ENCODE measurements around the gene ABRACL.
"Not testable (repeated sequence)": the region's sequence is repeated elsewhere in the genome, so short reads cannot be mapped to it uniquely, and the experiment has no call there.

DNA sequence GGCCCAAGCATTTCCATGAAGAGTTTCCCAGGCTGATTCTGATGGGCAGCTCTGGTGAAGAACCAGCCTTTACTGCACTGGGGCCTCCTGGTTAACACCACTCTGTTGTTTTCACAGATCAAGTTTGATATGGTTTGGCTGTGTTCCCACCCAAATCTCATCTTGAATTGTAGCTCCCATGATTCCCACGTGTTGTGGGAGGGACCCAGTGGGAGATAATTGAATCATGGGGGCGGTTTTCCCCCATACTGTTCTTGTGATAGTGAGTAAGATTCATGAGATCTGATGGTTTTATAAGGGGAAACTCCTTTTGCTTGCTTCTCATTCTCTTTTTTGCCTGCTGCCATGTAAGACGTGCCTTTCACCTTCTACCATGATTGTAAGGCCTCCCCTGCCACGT lies 20.4 kb downstream of the ABRACL start:
- TF ChIP-seq, protein P1, sequence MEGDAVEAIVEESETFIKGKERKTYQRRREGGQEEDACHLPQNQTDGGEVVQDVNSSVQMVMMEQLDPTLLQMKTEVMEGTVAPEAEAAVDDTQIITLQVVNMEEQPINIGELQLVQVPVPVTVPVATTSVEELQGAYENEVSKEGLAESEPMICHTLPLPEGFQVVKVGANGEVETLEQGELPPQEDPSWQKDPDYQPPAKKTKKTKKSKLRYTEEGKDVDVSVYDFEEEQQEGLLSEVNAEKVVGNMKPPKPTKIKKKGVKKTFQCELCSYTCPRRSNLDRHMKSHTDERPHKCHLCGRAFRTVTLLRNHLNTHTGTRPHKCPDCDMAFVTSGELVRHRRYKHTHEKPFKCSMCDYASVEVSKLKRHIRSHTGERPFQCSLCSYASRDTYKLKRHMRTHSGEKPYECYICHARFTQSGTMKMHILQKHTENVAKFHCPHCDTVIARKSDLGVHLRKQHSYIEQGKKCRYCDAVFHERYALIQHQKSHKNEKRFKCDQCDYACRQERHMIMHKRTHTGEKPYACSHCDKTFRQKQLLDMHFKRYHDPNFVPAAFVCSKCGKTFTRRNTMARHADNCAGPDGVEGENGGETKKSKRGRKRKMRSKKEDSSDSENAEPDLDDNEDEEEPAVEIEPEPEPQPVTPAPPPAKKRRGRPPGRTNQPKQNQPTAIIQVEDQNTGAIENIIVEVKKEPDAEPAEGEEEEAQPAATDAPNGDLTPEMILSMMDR (IDR thresholded peaks at IDR 0.05), result not testable (repeated sequence)
- TF ChIP-seq POLR2AphosphoS5 (IDR thresholded peaks at IDR 0.05; ENCODE audit: insufficient read depth in 1 of 2, low read depth in 1 of 2), result not testable (repeated sequence)
